Parathyroid adenoma (tissue), 2 donors: ENCODE data around the gene MINAR2.

Source experiments
- H2AFZ ChIP-seq: fragments of 300-600 bp; sonication (generic); one replicate; pipeline ENCODE4 v1.7.0; 2017; ENCODE audit warnings: antibody characterized with exemption, mild to moderate bottlenecking
- H3K27ac ChIP-seq: fragments of 300-600 bp; sonication (generic); one replicate; pipeline ENCODE4 v1.7.0; 2017
- H3K27me3 ChIP-seq: fragments of 300-600 bp; sonication (generic); one replicate; pipeline ENCODE4 v1.7.0; 2017; ENCODE audit warnings: low read length; ENCODE audit not compliant: control insufficient read depth, insufficient read depth
- H3K36me3 ChIP-seq: fragments of 300-600 bp; sonication (generic); one replicate; pipeline ENCODE4 v1.7.0; 2017; ENCODE audit warnings: low read length; ENCODE audit not compliant: control insufficient read depth, insufficient read depth
- H3K4me1 ChIP-seq: fragments of 300-600 bp; sonication (generic); one replicate; pipeline ENCODE4 v1.7.0; 2017; ENCODE audit warnings: control low read depth
- H3K4me2 ChIP-seq: fragments of 300-600 bp; sonication (generic); one replicate; pipeline ENCODE4 v1.7.0; 2017; ENCODE audit warnings: low read length
- H3K4me3 ChIP-seq: fragments of 300-600 bp; sonication (generic); one replicate; pipeline ENCODE4 v1.7.0; 2017; ENCODE audit warnings: low read depth, low read length
- H3K79me2 ChIP-seq: fragments of 300-600 bp; sonication (generic); one replicate; pipeline ENCODE4 v1.7.0; 2017; ENCODE audit warnings: control low read depth
- H3K9ac ChIP-seq: fragments of 300-600 bp; sonication (generic); one replicate; pipeline ENCODE4 v1.7.0; 2017; ENCODE audit warnings: mild to moderate bottlenecking
- H3K9me3 ChIP-seq: fragments of 300-600 bp; sonication (generic); one replicate; pipeline ENCODE4 v1.7.0; 2017; ENCODE audit warnings: low read length; ENCODE audit not compliant: control insufficient read depth
- CTCF ChIP-seq: fragments of 300-600 bp; sonication (generic); IDR thresholded peaks from one replicate; pipeline ENCODE4 v1.7.0; 2017; ENCODE audit warnings: antibody characterized with exemption, mild to moderate bottlenecking
- donor health status: primary hyperparathyroidism.

The MINAR2 gene

GRCh38 chr5:129717751-129718310, 30.1 kb upstream of the MINAR2 start:
- H3K4me3 ChIP-seq = no peak overlapping the region
- TF ChIP-seq CTCF = no peak
- no peaks in the 10 kb centered on the region for H3K27me3 ChIP-seq
- H3K9me3 ChIP-seq = no peaks in the 10 kb centered on the region
- H3K79me2 ChIP-seq = no peaks in the 10 kb centered on the region
- no peaks in the 10 kb centered on the region for H3K36me3 ChIP-seq
- no peak overlapping the region for H3K4me2 ChIP-seq
- no peak overlapping the region for H2AFZ ChIP-seq
- H3K9ac ChIP-seq = no peak overlapping the region
- H3K27ac ChIP-seq = no peak overlapping the region
- no peaks in the 10 kb centered on the region for H3K4me1 ChIP-seq

DNA sequence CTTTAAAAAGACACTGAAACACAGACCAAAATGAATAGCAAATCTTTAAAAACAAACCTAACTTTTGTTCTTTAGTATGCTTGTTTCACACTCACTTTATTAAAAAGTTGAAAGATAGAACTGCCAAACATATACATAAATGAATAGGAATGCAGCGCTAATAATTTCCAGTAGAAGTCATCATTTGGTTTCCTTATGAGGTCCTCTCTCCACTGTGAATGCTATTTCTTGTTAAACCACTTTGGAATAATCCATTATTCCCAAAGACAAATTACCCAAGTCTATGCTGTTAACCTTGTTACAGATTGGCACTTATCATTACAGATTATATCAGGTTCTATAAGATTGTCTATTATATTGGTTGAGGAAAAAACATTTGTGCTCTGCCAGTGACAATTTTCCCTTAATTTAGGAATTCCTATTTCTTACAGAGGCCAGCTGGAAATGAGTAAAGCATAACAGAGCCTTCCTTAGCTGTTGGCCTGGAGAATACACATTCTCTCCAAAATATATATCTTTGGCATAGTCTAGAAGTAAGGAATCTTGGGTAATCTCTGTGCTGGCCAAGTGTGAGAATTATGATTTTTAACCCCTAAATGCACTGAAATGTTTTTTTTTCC, 29.3 kb upstream of the MINAR2 start:
- H3K4me3 ChIP-seq = no peak overlapping the region
- no peaks in the 10 kb centered on the region for H3K36me3 ChIP-seq
- no peaks in the 10 kb centered on the region for H3K79me2 ChIP-seq
- no peaks in the 10 kb centered on the region for H3K4me1 ChIP-seq
- H3K27ac ChIP-seq = no peak overlapping the region
- H3K4me2 ChIP-seq = no peak overlapping the region
- no peaks in the 10 kb centered on the region for H3K9me3 ChIP-seq
- no peak overlapping the region for H2AFZ ChIP-seq
- no peaks in the 10 kb centered on the region for H3K27me3 ChIP-seq
- no peak overlapping the region for H3K9ac ChIP-seq
- TF ChIP-seq CTCF = no peak

DNA sequence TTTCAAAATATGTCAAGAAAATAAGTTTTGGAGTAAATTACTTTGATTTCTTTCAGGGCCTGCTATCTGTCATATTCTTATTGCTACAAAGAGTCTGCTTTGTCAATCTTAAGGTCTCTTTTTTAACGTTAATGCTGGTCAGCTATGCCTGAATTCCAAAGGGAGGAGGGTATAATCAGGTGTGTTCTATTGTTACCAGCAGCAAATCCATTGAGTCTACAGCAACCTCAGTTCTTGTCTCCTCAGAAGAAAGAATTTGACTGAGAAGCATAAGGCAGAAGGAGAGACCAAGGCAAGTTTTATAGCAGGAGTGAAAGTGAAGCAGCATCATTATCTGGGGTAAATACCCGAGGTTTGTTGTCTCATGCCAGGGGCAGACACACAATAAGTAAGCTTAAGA, 23.7 kb upstream of the MINAR2 start:
- no peaks in the 10 kb centered on the region for H3K9me3 ChIP-seq
- H3K4me1 ChIP-seq = no peaks in the 10 kb centered on the region
- no peaks in the 10 kb centered on the region for H3K79me2 ChIP-seq
- no peak overlapping the region for H3K4me2 ChIP-seq
- no peak overlapping the region for H3K27ac ChIP-seq
- TF ChIP-seq CTCF = no peak
- H2AFZ ChIP-seq = no peak overlapping the region
- H3K4me3 ChIP-seq = no peak overlapping the region
- H3K9ac ChIP-seq = no peak overlapping the region
- no peaks in the 10 kb centered on the region for H3K36me3 ChIP-seq
- no peaks in the 10 kb centered on the region for H3K27me3 ChIP-seq

DNA sequence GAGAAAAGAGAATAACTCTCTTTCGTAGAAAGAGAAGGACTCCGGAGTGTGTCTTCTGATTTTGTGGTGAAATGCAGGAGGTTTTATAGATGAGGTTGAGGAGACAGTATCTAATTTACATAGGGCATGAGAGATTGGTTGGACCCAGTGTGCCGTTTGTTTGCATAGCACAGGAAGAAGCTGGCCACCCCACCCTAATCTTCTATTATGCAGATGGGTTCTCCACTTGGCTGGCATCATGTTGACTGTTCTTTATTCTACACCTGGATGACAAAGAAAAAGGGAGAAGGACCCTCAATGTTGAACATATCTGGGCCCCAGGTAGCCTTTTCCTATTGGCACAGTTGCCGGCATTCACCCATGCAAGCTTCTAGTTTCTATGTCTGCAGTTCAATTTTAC, 23.2 kb upstream of the MINAR2 start:
- H3K4me3 ChIP-seq = no peak overlapping the region
- no peaks in the 10 kb centered on the region for H3K79me2 ChIP-seq
- H3K9me3 ChIP-seq = no peaks in the 10 kb centered on the region
- no peak overlapping the region for H3K9ac ChIP-seq
- TF ChIP-seq CTCF = no peak
- H3K27me3 ChIP-seq = no peaks in the 10 kb centered on the region
- H3K27ac ChIP-seq = no peak overlapping the region
- H3K4me1 ChIP-seq = no peaks in the 10 kb centered on the region
- no peak overlapping the region for H3K4me2 ChIP-seq
- no peaks in the 10 kb centered on the region for H3K36me3 ChIP-seq
- H2AFZ ChIP-seq = no peak overlapping the region

DNA sequence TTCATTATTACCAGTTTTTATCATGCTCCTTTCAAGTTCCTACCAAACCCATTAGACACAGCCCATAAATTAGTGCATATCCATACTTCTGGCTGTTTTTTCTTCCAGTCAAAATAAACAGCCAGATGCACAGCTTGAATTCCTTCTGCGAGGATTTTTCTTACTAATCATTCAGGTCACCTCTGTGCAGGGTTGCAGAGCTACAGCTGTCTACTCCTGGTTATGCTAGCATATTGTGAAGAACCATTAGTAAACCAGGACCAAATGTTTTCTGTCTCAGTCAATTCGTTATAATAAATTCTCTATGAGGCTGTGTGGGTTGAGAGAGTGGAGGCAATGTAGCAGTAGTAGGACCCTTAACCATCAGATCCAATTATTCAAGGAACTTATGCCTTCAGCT, 8.1 kb upstream of the MINAR2 start:
- Histone ChIP-seq H3K27me3 (no peaks in the 10 kb centered on the region), H3K9ac (no peak overlapping the region), H3K4me1 (no peaks in the 10 kb centered on the region), H2AFZ (no peak overlapping the region), H3K36me3 (no peaks in the 10 kb centered on the region), H3K27ac (no peak overlapping the region), H3K9me3 (no peaks in the 10 kb centered on the region), H3K79me2 (no peaks in the 10 kb centered on the region), H3K4me3 (no peak overlapping the region), H3K4me2 (no peak overlapping the region)
- no peak for TF ChIP-seq CTCF
